DND-41 (cell line): ENCODE data around the gene KSR2.

Experiments used
- CTCF ChIP-seq: IDR thresholded peaks from 2 replicates; pipeline ENCODE4 v1.5.1; 2012; ENCODE audit warnings: borderline replicate concordance, low read length, moderate library complexity, mild to moderate bottlenecking; ENCODE audit not compliant: poor library complexity, severe bottlenecking; ENCODE audit errors: extremely low read depth
- EZH2 ChIP-seq: IDR thresholded peaks from 3 replicates; pipeline ENCODE4 v1.6.1; 2012; ENCODE audit warnings: borderline replicate concordance, low read depth, mild to moderate bottlenecking, moderate library complexity, low read length, inconsistent platforms; ENCODE audit not compliant: severe bottlenecking

GRCh38 chr12:117742721-117743120 is 226.1 kb downstream of the KSR2 start:
- TF ChIP-seq CTCF, result no peak
- no peak for TF ChIP-seq EZH2
